SK-N-SH treated with all-trans-retinoic acid at 6 μM for 48 hours (cell line): ENCODE results near the gene EID2.

ENCODE experiments used
- ESRRG ChIP-seq: fragments of 250-450 bp; sonication (Bioruptor Pico); IDR thresholded peaks from 2 replicates; pipeline ENCODE4 v1.6.1; 2021; ENCODE audit warnings: mild to moderate bottlenecking
- GLIS3 ChIP-seq: fragments of 250-450 bp; sonication (Bioruptor Pico); IDR thresholded peaks from 2 replicates; pipeline ENCODE4 v1.5.0; 2020; ENCODE audit warnings: mild to moderate bottlenecking, moderate library complexity
- ISL1 ChIP-seq: fragments of 250-450 bp; sonication (Bioruptor Pico); IDR thresholded peaks from 2 replicates; pipeline ENCODE4 v2.1.2; 2022; ENCODE audit warnings: mild to moderate bottlenecking, moderate library complexity
- PPARA ChIP-seq: fragments of 250-450 bp; sonication (Bioruptor Pico); IDR thresholded peaks from 2 replicates; pipeline ENCODE4 v1.5.0; 2020; ENCODE audit warnings: mild to moderate bottlenecking, borderline replicate concordance
- RARB ChIP-seq: fragments of 250-450 bp; sonication (Bioruptor Pico); IDR thresholded peaks from 2 replicates; pipeline ENCODE4 v1.8.0; 2021; ENCODE audit warnings: mild to moderate bottlenecking, moderate library complexity
- ZC3H10 ChIP-seq: fragments of 250-450 bp; sonication (Bioruptor Pico); IDR thresholded peaks from 2 replicates; pipeline ENCODE4 v1.5.1; 2021; ENCODE audit warnings: mild to moderate bottlenecking, moderate library complexity
- ZNF565 ChIP-seq: fragments of 450-650 bp; formaldehyde crosslinking; conservative IDR thresholded peaks from 2 replicates; pipeline ENCODE4 v1.5.0; 2020; ENCODE audit warnings: low read depth, mild to moderate bottlenecking, moderate library complexity
- TF ChIP-seq, protein P1 (sequence below): fragments of 250-450 bp; sonication (Bioruptor Pico); IDR thresholded peaks from 2 replicates; pipeline ENCODE4 v1.5.0; 2020; ENCODE audit warnings: mild to moderate bottlenecking, moderate library complexity
- TF ChIP-seq, protein P2 (sequence below): fragments of 250-450 bp; sonication (Bioruptor Pico); IDR thresholded peaks from 2 replicates; pipeline ENCODE4 v1.8.0; 2021; ENCODE audit warnings: low read depth, mild to moderate bottlenecking, moderate library complexity, borderline replicate concordance

GRCh38 chr19:39518458-39518857, 21.5 kb downstream of the EID2 start:
- TF ChIP-seq ZC3H10 (CRISPR knock-in tag) (no peak), ESRRG (CRISPR knock-in tag) (no peak), ISL1 (CRISPR knock-in tag) (no peak), PPARA (no peak), ZNF565 (CRISPR knock-in tag) (no peak), GLIS3 (CRISPR knock-in tag) (no peak), RARB (CRISPR knock-in tag) (no peak)
- TF ChIP-seq, protein P1, sequence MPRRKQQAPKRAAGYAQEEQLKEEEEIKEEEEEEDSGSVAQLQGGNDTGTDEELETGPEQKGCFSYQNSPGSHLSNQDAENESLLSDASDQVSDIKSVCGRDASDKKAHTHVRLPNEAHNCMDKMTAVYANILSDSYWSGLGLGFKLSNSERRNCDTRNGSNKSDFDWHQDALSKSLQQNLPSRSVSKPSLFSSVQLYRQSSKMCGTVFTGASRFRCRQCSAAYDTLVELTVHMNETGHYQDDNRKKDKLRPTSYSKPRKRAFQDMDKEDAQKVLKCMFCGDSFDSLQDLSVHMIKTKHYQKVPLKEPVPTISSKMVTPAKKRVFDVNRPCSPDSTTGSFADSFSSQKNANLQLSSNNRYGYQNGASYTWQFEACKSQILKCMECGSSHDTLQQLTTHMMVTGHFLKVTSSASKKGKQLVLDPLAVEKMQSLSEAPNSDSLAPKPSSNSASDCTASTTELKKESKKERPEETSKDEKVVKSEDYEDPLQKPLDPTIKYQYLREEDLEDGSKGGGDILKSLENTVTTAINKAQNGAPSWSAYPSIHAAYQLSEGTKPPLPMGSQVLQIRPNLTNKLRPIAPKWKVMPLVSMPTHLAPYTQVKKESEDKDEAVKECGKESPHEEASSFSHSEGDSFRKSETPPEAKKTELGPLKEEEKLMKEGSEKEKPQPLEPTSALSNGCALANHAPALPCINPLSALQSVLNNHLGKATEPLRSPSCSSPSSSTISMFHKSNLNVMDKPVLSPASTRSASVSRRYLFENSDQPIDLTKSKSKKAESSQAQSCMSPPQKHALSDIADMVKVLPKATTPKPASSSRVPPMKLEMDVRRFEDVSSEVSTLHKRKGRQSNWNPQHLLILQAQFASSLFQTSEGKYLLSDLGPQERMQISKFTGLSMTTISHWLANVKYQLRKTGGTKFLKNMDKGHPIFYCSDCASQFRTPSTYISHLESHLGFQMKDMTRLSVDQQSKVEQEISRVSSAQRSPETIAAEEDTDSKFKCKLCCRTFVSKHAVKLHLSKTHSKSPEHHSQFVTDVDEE: no peak
- TF ChIP-seq, protein P2, sequence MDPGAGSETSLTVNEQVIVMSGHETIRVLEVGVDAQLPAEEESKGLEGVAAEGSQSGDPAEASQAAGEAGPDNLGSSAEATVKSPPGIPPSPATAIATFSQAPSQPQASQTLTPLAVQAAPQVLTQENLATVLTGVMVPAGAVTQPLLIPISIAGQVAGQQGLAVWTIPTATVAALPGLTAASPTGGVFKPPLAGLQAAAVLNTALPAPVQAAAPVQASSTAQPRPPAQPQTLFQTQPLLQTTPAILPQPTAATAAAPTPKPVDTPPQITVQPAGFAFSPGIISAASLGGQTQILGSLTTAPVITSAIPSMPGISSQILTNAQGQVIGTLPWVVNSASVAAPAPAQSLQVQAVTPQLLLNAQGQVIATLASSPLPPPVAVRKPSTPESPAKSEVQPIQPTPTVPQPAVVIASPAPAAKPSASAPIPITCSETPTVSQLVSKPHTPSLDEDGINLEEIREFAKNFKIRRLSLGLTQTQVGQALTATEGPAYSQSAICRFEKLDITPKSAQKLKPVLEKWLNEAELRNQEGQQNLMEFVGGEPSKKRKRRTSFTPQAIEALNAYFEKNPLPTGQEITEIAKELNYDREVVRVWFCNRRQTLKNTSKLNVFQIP (CRISPR knock-in tag): no peak
